NCI-H146 treated with DMSO at 0.1 percent for 48 hours (cell line): ENCODE data around the gene CABP1.
A peak's percentile ranks its signal among the peaks of the same experiment; 100 is the strongest.
"Not testable (repeated sequence)": the region's sequence is repeated elsewhere in the genome, so short reads cannot be mapped to it uniquely, and the experiment has no call there.

Source experiments
- DNase-seq: peaks from one replicate; lab custom pipeline; 2025; ENCODE audit not compliant: unreplicated experiment; lab: John Stamatoyannopoulos, UW

The CABP1 gene

DNA sequence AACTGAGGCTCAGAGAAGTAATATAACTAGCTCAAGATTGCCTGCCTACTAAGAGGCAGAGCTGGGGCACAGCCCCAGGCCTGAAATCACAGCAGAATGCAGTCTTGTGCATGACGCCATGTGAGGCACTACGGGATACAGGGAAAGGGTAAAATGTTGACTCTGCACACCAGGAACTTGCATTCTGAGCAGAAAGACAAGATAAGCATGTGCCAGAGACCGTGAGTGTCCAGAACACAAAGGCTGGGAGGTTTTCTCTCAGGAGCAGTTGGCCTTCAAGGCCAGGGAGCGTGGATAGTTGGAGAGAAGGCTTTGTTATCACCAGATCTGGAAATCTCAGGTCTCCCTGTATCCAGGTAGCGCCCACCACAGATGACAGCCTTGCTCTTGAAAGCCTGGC is 23.3 kb downstream of the CABP1 start:
- DNase-seq = no peak

DNA sequence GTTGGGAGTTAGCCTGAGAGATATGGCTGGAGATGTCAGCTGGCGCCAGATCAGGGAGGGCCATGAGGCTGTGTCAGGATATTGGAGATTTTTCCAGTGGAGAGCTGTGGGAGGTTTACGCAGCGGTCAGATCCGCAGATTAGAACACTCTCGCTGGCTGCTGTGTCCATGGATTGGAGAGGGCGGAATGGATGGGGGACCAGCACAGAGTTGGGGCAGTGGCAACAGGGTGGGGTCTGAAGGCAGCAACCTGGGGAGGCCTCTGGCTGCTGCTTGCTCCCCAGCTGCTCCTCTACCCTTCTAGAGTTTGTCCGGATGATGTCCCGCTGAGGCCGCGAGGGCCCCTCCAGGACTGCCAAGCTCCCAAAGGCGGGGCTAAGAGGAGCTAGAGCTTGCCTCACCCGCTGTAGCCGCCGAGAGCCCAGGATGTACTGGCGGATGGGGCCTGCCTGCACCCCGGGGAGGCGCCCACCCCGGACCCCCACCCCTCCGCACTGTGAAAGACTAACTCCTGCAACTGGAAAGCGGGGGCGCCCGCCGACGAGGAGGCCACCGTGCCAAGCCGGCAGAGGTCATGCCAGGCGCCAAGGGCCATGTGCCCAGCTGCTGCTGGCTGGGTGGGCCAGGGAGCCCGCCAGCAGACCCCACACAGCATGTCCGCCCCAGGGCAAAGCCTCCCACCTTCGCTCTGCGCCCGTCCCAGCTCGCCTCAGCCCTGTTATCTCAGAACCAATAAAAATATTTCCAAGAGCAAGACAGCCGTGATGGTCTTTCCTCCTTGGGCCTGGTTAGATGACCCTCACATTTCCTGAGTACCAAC is 26.4 kb downstream of the CABP1 start:
- no peak for DNase-seq

- no peak for DNase-seq
Measured at GRCh38 chr12:120668091-120668867, 27.9 kb downstream of the CABP1 start.

GRCh38 chr12:120668868-120669840 is 28.7 kb downstream of the CABP1 start:
- DNase-seq = no peak

- not testable (repeated sequence) for DNase-seq
Measured at GRCh38 chr12:120670237-120670636, 29.8 kb downstream of the CABP1 start.

GRCh38 chr12:120670667-120671066 is 30.2 kb downstream of the CABP1 start:
- DNase-seq = no peak

- DNase-seq = no peak
Measured at GRCh38 chr12:120674097-120674636, 33.7 kb downstream of the CABP1 start.

DNA sequence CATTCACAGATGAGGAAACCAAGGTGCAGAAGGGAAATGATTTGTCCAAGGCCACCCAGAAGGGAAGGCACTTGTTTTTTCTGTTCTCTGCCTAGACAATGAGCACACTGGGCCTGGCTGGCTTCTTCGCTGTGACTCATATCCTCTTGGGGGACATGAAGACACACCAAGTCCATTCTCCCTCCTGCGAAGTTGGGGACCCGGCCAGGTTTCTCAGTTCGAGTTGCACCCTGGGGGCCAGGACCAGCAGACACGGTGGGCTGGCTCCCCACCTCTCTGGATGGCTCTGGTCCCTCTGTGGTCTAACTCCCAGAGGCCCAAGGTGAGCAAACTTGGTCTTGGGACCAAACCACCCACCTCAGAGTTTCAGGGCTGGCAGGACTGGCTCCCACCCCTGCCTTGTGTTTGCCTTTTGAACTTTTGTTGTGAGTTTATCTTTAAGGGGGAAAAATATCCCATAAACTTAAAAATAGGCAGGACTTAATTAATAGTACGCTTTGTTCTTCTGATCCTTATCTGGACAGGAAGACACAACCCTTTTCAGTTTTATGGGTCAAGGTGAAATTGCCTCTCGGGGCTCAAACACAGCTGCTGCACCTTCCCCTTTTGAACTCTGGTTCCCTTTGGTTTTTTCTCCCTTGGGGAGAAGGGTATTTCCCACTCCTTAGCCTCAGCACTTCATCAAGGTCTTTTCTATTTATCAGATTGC is 37.5 kb downstream of the CABP1 start:
- DNase-seq = no peak

- DNase-seq = no peak
Measured at GRCh38 chr12:120678572-120678971, 38.1 kb downstream of the CABP1 start.

DNA sequence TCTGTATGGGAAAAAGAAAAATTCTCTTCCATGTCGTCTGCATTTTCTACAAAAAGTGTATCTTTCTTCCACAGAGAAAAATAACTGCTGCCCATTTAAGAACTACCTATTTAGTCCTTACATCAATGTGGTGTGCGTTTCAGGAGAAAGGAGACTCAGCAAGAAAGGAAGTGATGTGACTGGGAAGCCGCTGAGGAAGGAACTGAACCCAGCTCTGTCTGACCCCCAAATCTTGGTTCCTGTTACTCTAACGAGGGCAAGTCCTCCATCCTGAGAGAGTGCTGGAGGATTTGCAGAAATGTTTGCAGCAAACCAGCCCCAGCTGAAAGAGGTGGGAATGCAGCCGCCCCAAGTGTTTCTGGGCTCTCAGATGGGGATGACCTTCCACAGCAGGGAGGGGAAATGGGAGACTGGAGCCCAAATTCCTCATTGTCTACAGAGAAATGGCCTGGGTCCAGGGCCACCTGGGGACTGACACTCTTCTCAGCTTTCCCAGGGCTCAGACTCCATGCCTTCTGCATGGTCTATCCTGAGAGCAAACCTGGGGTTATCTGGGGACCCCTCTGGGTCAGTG is 39.8 kb downstream of the CABP1 start:
- DNase-seq = no peak

DNA sequence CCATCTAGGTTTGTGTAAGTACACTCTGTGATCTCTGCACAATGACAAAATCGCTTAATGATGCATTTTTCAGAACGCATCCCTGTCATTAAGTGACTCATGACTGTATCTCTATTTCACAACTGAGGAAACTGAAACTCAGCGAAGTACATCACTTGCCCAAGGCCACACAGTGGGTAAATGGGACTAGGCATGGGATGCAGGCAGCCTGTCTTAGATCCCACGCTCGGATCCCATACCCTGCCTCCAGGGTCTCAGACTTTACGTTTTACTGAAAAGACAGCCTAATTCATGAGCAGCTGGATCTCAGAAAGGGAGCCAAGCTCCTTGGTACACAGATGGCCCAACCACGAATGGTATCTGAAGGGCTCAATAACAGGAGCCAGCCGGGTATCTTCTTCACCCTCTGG is 44.1 kb downstream of the CABP1 start:
- DNase-seq = no peak

DNA sequence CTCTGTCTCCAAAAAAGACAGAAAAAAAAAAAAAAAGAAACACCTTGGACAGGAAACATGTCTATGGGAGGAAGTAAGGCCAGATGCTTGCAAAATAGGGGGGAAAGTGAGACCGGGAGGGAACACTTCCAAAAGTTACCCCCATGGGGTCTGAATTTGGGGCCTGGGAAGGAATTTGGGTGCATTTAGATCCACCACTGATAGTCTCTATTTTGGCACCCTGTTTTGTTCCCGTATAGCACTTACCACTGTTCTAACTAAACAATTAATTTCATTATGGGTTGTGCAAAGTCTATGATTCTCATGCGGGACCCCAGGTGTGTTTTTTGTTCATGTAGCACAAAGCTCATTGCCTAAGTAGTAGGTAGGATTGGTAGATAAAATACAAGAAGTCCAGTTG is 45.1 kb downstream of the CABP1 start:
- no peak for DNase-seq

GRCh38 chr12:120686151-120686689 is 45.8 kb downstream of the CABP1 start:
- DNase-seq = peak; percentile 94

- DNase-seq = peak; percentile 96
Measured at GRCh38 chr12:120686690-120687577, 46.5 kb downstream of the CABP1 start, which contains the start of gene MLEC. Gene MLEC, plus strand, starts transcription at chr12:120687149. Its CDS starts 148 bp downstream, at chr12:120687297.

- DNase-seq = no peak
Measured at GRCh38 chr12:120687578-120688289, 47.3 kb downstream of the CABP1 start.

DNA sequence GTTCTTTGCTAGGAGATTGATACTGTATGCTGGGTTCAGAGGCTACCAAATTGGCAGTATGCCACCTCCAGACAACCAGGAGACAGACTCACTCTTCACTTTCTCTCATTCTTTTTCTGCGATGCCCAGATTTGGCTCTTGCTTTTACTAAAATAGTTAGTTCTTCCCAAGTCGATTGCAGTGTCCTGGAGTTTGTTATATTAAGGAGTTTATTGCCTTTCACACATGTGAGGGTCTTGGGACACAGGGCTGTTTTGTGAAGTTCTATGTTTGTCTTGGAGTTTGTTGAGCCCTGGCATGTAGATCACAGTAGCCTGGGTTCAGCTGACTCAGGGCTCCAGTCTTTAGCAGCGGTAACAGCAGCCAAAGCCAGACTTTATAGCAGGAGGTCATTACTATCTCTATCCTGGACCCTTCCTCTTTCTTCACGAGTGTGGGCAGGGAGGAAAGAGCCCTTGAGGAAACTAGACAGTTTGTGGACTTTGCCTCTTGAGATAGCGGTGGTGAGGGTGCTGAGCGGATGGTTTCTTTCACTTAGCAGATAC is 48.2 kb downstream of the CABP1 start:
- no peak for DNase-seq

DNA sequence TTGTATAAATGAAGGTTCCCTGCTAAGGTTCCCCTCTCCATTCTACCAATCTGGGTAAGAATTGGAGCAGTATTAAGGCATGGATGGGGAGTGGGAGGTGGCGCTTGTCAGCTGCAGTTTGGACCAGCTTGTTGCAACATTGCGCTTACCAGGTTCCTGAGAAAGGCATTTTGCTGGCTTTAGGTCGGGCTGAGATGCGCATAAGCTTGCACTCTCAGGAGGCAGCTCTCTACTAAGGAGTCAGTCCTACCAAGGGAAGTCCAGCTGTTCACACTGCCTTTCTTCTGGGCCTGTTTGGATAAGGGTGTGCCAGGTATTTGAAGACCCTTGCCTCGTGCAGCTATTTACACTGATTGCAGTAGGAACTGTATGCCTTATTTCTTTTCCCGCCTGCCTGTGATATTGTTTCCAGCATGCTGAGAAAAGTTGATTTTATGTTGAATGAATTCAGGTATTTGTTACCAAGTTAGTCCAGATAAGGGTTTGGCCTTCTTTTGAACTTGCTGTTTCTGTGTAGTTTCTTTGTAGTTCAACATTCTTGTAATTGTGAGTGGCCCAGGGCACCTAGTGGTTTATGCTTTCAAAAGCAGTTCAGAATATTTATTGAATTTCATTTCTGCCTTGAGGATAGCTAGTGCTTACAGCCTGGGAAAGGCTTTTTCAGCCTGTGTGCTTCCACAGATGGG is 49.1 kb downstream of the CABP1 start:
- no peak for DNase-seq
